ENCODE measurements around the gene MYO1D. TPM values are rescaled to one million over a fixed set of nuclear protein-coding genes. Genes with fewer than 3 reads are reported as not detected.

MYO1D gene
- total RNA-seq, 2 experiments from 2014 or later: 2.2 to 2.3 TPM

- Mint-ChIP-seq H3K4me3 (no peak overlapping the region), H3K27ac (no peak overlapping the region), H3K36me3 (ENCODE audit: low read depth) (no peaks in the 10 kb centered on the region), H3K27me3 (ENCODE audit: low read depth) (peaks cover 19% of the 10 kb centered on the region), H3K9me3 (ENCODE audit: insufficient read depth) (no peaks in the 10 kb centered on the region), H3K4me1 (ENCODE audit: low read depth) (no peaks in the 10 kb centered on the region)
- DNase-seq (no peak), ATAC-seq (no peak)
- CTCF ChIA-PET: no interaction called here
- POLR2A ChIA-PET: no interaction called here
These were observed 24.1 kb downstream of the MYO1D start for GRCh38 chr17:32852811-32853210.

- H3K27ac Mint-ChIP-seq: no peak overlapping the region
- DNase-seq (no peak), ATAC-seq (no peak)
- H3K4me1 Mint-ChIP-seq (ENCODE audit: low read depth): no peaks in the 10 kb centered on the region
- H3K36me3 Mint-ChIP-seq (ENCODE audit: low read depth): no peaks in the 10 kb centered on the region
- CTCF ChIA-PET: interaction anchor here (0.7 to 1.0 kb wide), 2 partner anchors 25 to 28 kb away, joined by 3 to 4 read pairs; no protein-coding TSS in a partner anchor
- no peak overlapping the region for H3K4me3 Mint-ChIP-seq
- H3K9me3 Mint-ChIP-seq (ENCODE audit: insufficient read depth): no peaks in the 10 kb centered on the region
- peaks cover 17% of the 10 kb centered on the region for H3K27me3 Mint-ChIP-seq (ENCODE audit: low read depth)
- POLR2A ChIA-PET: no interaction called here
These were observed 27.0 kb downstream of the MYO1D start for GRCh38 chr17:32849879-32850278.

GRCh38 chr17:32847977-32848376 is 28.9 kb downstream of the MYO1D start:
- ChIA-PET POLR2A (no interaction called here), CTCF (interaction anchor here (2.7 kb wide), 1 partner anchor 29 kb away, joined by 14 read pairs; the partner anchor contains the start of gene MYO1D)
- Mint-ChIP-seq H3K27ac (no peak overlapping the region), H3K4me3 (no peak overlapping the region), H3K9me3 (ENCODE audit: insufficient read depth) (no peaks in the 10 kb centered on the region), H3K36me3 (ENCODE audit: low read depth) (no peaks in the 10 kb centered on the region), H3K4me1 (ENCODE audit: low read depth) (no peaks in the 10 kb centered on the region), H3K27me3 (ENCODE audit: low read depth) (peaks cover 18% of the 10 kb centered on the region)
- ATAC-seq (no peak), DNase-seq (no peak)

- H3K4me1 Mint-ChIP-seq (ENCODE audit: low read depth): no peaks in the 10 kb centered on the region
- ChIA-PET CTCF (interaction anchor here (2.7 kb wide), 1 partner anchor 30 kb away, joined by 14 read pairs; the partner anchor contains the start of gene MYO1D), POLR2A (no interaction called here)
- H3K9me3 Mint-ChIP-seq (ENCODE audit: insufficient read depth): no peaks in the 10 kb centered on the region
- DNase-seq (no peak), ATAC-seq (no peak)
- peaks cover 17% of the 10 kb centered on the region for H3K27me3 Mint-ChIP-seq (ENCODE audit: low read depth)
- no peaks in the 10 kb centered on the region for H3K36me3 Mint-ChIP-seq (ENCODE audit: low read depth)
- no peak overlapping the region for H3K27ac Mint-ChIP-seq
- H3K4me3 Mint-ChIP-seq: no peak overlapping the region
These were observed 30.8 kb downstream of the MYO1D start for GRCh38 chr17:32846143-32846542.

GRCh38 chr17:32840241-32840640 is 36.7 kb downstream of the MYO1D start:
- H3K27me3 Mint-ChIP-seq (ENCODE audit: low read depth): peaks cover 10% of the 10 kb centered on the region
- H3K9me3 Mint-ChIP-seq (ENCODE audit: insufficient read depth): no peaks in the 10 kb centered on the region
- CTCF ChIA-PET: interaction anchor here (1.3 kb wide), 1 partner anchor 37 kb away, joined by 3 read pairs; the partner anchor contains the start of gene MYO1D
- no peaks in the 10 kb centered on the region for H3K36me3 Mint-ChIP-seq (ENCODE audit: low read depth)
- H3K27ac Mint-ChIP-seq: no peak overlapping the region
- DNase-seq (no peak), ATAC-seq (no peak)
- no peak overlapping the region for H3K4me3 Mint-ChIP-seq
- POLR2A ChIA-PET: no interaction called here
- H3K4me1 Mint-ChIP-seq (ENCODE audit: low read depth): no peaks in the 10 kb centered on the region

GRCh38 chr17:32836527-32836926 is 40.4 kb downstream of the MYO1D start:
- Mint-ChIP-seq H3K4me3 (no peak overlapping the region), H3K9me3 (ENCODE audit: insufficient read depth) (no peaks in the 10 kb centered on the region), H3K4me1 (ENCODE audit: low read depth) (no peaks in the 10 kb centered on the region), H3K36me3 (ENCODE audit: low read depth) (no peaks in the 10 kb centered on the region), H3K27ac (no peak overlapping the region), H3K27me3 (ENCODE audit: low read depth) (peaks cover 5% of the 10 kb centered on the region)
- POLR2A ChIA-PET: no interaction called here
- DNase-seq (no peak), ATAC-seq (no peak)
- CTCF ChIA-PET: interaction anchor here (2.0 kb wide), 1 partner anchor 40 kb away, joined by 7 read pairs; the partner anchor contains the start of gene MYO1D

- H3K9me3 Mint-ChIP-seq (ENCODE audit: insufficient read depth): no peaks in the 10 kb centered on the region
- no peak overlapping the region for H3K27ac Mint-ChIP-seq
- no peaks in the 10 kb centered on the region for H3K4me1 Mint-ChIP-seq (ENCODE audit: low read depth)
- no peak for ATAC-seq
- CTCF ChIA-PET: interaction anchor here (0.7 kb wide), 1 partner anchor 176 kb away, joined by 3 read pairs; no protein-coding TSS in a partner anchor
- H3K4me3 Mint-ChIP-seq: no peak overlapping the region
- DNase-seq: no peak
- POLR2A ChIA-PET: no interaction called here
- H3K36me3 Mint-ChIP-seq (ENCODE audit: low read depth): no peaks in the 10 kb centered on the region
- H3K27me3 Mint-ChIP-seq (ENCODE audit: low read depth): peaks cover 5% of the 10 kb centered on the region
These were observed 41.6 kb downstream of the MYO1D start for GRCh38 chr17:32835291-32835761.

- H3K27me3 Mint-ChIP-seq (ENCODE audit: low read depth): peaks cover 8% of the 10 kb centered on the region
- ATAC-seq (no peak), DNase-seq (no peak)
- no peak overlapping the region for H3K27ac Mint-ChIP-seq
- no peaks in the 10 kb centered on the region for H3K4me1 Mint-ChIP-seq (ENCODE audit: low read depth)
- CTCF ChIA-PET: no interaction called here
- POLR2A ChIA-PET: no interaction called here
- no peaks in the 10 kb centered on the region for H3K36me3 Mint-ChIP-seq (ENCODE audit: low read depth)
- no peak overlapping the region for H3K4me3 Mint-ChIP-seq
- H3K9me3 Mint-ChIP-seq (ENCODE audit: insufficient read depth): no peaks in the 10 kb centered on the region
These were observed 42.8 kb downstream of the MYO1D start for GRCh38 chr17:32834104-32834503.

GRCh38 chr17:32833526-32833925 is 43.4 kb downstream of the MYO1D start:
- CTCF ChIA-PET: no interaction called here
- ATAC-seq (no peak), DNase-seq (no peak)
- Mint-ChIP-seq H3K27me3 (ENCODE audit: low read depth) (peaks cover 12% of the 10 kb centered on the region), H3K4me1 (ENCODE audit: low read depth) (no peaks in the 10 kb centered on the region), H3K4me3 (no peak overlapping the region), H3K27ac (no peak overlapping the region), H3K9me3 (ENCODE audit: insufficient read depth) (no peaks in the 10 kb centered on the region), H3K36me3 (ENCODE audit: low read depth) (no peaks in the 10 kb centered on the region)
- POLR2A ChIA-PET: no interaction called here

GRCh38 chr17:32833076-32833475 is 43.8 kb downstream of the MYO1D start:
- DNase-seq: no peak
- ATAC-seq: no peak
- POLR2A ChIA-PET: no interaction called here
- H3K27me3 Mint-ChIP-seq (ENCODE audit: low read depth): peaks cover 12% of the 10 kb centered on the region
- no peaks in the 10 kb centered on the region for H3K36me3 Mint-ChIP-seq (ENCODE audit: low read depth)
- no peak overlapping the region for H3K27ac Mint-ChIP-seq
- no peaks in the 10 kb centered on the region for H3K4me1 Mint-ChIP-seq (ENCODE audit: low read depth)
- CTCF ChIA-PET: interaction anchor here (1.5 kb wide), 1 partner anchor 27 kb away, joined by 4 read pairs; no protein-coding TSS in a partner anchor
- H3K9me3 Mint-ChIP-seq (ENCODE audit: insufficient read depth): no peaks in the 10 kb centered on the region
- no peak overlapping the region for H3K4me3 Mint-ChIP-seq

GRCh38 chr17:32831627-32832243 is 45.2 kb downstream of the MYO1D start:
- peaks cover 20% of the 10 kb centered on the region for H3K27me3 Mint-ChIP-seq (ENCODE audit: low read depth)
- DNase-seq: no peak
- POLR2A ChIA-PET: no interaction called here
- no peaks in the 10 kb centered on the region for H3K36me3 Mint-ChIP-seq (ENCODE audit: low read depth)
- peaks cover 3% of the 10 kb centered on the region for H3K4me1 Mint-ChIP-seq (ENCODE audit: low read depth)
- CTCF ChIA-PET: interaction anchor here (1.5 kb wide), 1 partner anchor 26 kb away, joined by 4 read pairs; no protein-coding TSS in a partner anchor
- H3K27ac Mint-ChIP-seq: no peak overlapping the region
- no peak overlapping the region for H3K4me3 Mint-ChIP-seq
- ATAC-seq: no peak
- H3K9me3 Mint-ChIP-seq (ENCODE audit: insufficient read depth): no peaks in the 10 kb centered on the region

GRCh38 chr17:32831223-32831622 is 45.7 kb downstream of the MYO1D start:
- CTCF ChIA-PET: no interaction called here
- Mint-ChIP-seq H3K36me3 (ENCODE audit: low read depth) (no peaks in the 10 kb centered on the region), H3K9me3 (ENCODE audit: insufficient read depth) (no peaks in the 10 kb centered on the region), H3K4me1 (ENCODE audit: low read depth) (peaks cover 3% of the 10 kb centered on the region), H3K4me3 (no peak overlapping the region), H3K27me3 (ENCODE audit: low read depth) (peaks cover 18% of the 10 kb centered on the region), H3K27ac (no peak overlapping the region)
- no peak for ATAC-seq
- DNase-seq: no peak
- POLR2A ChIA-PET: no interaction called here

Data from activated CD8-positive, alpha-beta T cell treated with anti-CD3 and anti-CD28 coated beads, Interleukin-2, amount 10 ng/mL, durations not matched to agents 7 days and 5 days (primary cell).